NCI-H2107 treated with DMSO at 0.1 percent for 48 hours (cell line): ENCODE data around the gene RGS17.

Experiments
- DNase-seq: peaks from one replicate; lab custom pipeline; 2025; ENCODE audit not compliant: unreplicated experiment; lab: John Stamatoyannopoulos, UW

RGS17 gene

DNA sequence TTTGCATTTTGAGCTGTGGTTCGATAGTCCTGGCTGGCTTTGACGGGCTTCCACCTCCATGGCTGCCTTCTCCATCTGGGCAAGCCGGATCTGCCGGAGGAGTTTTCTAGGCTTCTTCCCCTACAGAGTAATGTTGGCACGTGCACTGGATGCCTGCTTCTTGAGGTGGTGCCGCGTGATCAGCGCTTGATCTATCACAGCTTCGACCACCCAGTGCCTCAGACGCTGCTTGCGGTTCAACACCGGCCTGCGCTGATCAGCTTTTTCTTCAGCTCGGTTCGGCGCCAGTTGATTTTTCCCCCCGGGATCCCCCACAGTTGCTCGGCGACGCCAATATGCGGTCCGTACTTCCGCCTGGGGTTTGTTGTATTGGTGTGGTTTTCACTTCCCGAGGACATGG, 171.7 kb downstream of the RGS17 start:
- DNase-seq: no peak

DNA sequence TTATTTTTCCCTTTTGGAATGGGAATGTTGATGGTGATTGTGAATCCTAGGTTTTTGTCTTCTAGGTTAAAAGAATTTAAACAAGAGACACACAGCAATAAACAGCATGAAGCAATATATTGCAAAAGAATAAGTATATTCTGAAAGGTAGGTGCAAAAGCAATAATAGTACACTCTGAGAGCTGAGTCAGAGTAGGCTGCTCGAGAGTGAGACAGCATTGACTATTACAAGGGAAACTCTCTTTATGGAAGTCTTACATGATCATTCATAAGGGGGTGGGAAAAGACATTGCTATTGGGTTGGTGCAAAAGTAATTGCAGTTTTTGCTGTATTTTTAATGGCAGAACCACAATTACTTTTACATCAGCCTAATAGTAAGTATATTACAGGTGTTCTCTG, 173.3 kb downstream of the RGS17 start:
- no peak for DNase-seq
